ENCODE data around the gene USP49.

The USP49 gene

DNA sequence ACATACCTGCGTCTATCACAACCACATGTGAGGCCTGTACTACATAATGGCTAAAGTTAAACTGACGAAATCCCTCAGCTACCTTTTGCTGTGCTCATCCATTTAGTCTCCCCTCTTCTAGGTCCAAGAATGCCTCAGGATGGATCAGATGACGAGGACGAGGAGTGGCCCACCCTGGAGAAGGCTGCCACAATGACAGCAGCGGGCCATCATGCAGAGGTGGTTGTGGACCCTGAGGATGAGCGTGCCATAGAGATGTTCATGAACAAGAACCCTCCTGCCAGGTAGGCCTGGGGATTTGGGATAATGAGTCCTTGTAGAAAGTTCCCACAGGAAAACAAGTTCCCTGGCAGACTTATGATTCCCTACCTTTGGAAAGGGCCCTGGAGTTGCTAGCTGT lies 32.1 kb upstream of the USP49 start:
- no peak for DNase-seq

DNA sequence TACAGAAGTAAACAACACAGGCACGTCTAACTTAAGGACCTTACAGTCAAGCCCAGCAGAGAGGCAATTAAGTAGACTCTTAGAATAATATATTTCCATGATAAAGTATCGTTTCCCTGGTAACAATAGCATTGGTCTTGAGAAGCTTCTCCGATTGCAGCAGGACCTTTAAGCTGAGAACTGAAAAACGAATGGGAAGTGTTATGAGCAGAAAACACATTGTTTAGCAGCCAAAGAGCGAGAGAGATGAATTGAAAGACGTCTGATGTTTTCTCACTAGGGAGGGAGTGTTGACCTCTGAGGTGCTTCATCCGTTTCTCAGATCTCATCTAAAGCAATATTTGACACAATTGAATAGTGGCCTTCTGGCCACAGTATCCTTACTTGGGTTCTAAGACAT lies 27.0 kb upstream of the USP49 start:
- DNase-seq, result no peak

GRCh38 chr6:41921712-41921998 lies 26.5 kb upstream of the USP49 start:
- no peak for DNase-seq

GRCh38 chr6:41920921-41921711 lies 25.9 kb upstream of the USP49 start, which contains the start of the genes BYSL and MED20:
Gene BYSL (plus strand): TSS chr6:41921499. CDS start chr6:41921563, 64 bp downstream.
Gene MED20 (minus strand): TSS chr6:41921139. CDS start chr6:41921018, 121 bp downstream.
- DNase-seq, result peak; percentile 85

GRCh38 chr6:41917528-41917927 lies 22.4 kb upstream of the USP49 start:
- no peak for DNase-seq

- DNase-seq, result no peak
Measured at GRCh38 chr6:41914869-41915530, 19.8 kb upstream of the USP49 start.

DNA sequence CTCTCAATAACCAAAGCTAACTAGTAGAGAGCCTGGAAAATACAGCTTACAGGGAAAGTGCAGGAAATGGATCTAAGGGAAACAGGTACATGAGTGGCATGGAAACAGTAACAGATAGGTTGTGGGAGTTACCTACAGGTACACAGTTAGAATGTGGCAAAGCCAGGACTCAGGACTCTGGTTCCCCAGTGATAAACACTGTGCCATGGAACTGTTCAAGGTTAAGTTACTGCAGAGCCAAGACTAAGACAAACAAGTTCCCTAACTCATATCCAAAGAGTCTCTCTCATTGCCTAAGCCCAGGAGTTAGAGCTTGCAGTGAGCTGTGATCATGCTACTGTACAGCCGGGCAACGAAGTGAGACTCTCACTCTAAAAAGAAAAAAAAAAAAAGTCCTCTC lies 19.2 kb upstream of the USP49 start:
- no peak for DNase-seq

- no peak for DNase-seq
Measured at GRCh38 chr6:41909727-41910126, 14.6 kb upstream of the USP49 start.

GRCh38 chr6:41901882-41902519 lies 6.8 kb upstream of the USP49 start:
- DNase-seq, result no peak

DNA sequence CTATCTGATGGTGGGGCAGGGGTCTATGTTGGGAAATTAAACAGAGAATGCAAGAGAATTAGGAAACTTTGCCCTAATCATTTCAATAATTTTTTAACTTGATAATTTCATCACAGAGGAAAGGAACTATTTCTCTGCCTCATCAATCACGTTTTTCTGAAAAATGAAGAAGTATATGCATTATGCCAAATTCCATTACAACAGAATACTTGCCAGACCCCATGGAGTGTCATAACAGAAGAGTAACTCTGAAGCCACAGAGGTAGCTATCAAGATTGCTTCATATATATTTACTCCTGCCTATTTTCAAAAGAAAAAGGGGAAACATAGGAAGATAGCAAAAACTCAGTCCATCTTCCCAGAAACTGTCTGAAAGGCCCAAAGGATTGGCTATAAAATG lies 5.7 kb upstream of the USP49 start:
- DNase-seq, result no peak

DNA sequence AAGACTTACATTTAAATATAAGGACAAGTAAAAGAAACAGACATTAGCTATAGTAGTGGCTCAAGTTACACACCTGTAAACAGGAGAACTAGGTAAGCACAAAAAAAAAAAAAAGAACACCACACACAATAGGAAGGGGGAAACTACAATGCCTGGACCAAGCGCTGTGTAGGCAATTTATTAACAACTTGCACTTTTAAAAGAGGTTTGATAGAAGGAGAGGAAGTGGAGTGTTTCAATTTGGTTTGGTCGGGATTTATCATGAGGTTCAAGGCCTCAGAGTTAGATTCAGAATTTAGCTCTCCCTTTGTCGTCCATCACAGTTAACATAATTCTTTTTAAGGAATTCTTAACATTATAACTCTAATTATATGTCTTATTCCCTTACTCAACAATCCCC lies 1.1 kb upstream of the USP49 start:
- no peak for DNase-seq

DNA sequence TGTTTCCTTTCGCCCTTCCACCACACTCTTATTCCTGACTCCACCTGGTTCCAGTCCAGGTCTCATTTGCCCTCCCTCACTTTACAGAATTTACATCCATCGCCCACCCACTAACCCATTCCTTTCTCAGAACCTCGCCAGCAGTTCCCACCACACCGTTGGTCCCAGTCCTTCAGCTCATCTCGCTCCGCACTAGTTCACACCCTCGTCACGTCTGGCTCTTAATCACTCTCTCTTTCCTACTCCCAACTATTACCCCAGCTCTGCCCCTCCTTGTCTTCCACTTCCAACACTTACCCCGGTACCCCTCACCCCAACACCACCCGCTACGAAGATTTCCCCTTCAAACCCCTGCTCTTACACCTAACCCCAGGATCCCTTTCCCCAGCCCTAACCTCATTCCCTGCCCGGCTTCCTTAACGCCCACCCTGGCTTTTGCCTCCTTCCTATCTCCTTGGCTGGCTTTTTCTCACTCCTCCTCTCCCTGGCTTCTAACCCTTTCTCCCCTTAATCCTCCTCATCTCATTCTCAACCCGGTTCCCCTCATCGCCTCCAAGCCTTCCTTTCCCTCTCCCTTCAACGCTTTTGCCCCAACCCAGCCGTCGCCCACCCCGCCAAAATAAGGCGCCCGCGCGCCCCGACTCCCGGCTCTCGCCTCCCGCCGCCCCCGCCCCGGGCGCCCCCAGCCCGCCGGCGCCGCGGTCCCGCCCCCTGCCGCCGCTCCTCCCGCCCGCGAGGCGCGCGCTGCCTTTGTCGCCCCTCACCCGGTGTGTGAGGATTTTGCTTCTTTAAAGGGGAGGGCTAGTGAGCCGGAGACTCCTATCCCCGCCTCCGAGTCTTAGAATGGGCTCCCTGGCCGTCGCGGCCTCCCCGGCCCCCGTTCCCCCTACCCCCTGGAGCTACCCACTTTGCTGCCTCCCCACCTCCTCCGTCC lies 542 bp downstream of the USP49 start:
- no peak for DNase-seq

DNA sequence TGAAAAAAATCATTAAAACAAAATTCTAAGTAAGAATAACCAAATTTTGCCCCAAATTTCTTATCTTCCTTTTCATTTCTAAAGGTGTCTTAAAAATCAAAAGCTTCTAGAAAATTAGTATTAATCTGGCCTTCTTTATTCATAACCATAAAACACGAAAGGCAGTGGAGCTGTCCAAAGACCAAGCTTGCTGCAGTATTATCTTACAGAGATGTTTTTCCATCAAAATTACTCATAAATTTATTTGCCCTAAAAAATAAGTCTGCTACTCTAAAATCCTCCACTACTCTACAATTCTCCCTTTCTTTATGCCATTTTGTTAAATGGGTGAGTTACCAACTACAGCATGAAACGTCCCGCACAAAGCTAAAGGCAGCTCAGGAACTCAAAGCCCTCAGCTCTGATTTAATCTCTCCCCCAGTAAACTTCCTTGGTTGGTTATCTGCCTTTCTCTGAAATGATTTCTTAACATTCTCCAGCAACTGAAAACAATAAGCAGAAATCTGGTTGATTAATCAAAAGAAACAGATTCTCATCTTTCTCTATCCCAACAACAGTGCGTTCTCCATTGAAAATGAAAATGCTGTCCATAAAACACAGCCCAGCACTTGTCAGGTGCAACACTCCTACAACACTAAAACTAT lies 2.1 kb downstream of the USP49 start:
- no peak for DNase-seq

GRCh38 chr6:41887331-41887751 lies 7.8 kb downstream of the USP49 start:
- no peak for DNase-seq

DNA sequence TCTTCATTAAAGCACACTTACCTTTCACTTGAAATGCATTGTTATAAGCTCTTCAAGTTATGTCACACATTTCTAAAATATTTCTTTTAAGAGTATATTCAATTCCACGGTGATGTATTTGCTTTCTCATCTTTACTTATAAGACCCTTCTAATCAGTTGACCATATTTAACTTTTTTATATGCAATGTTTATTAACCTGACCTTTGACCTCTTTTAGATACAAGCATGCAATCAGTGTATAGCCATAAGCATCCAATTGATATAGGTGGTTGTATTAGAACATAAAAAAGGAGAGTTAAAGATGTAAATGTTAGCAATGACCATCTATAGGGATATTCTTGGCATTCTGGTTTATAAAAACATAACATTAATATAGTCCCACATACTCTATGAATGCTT lies 9.2 kb downstream of the USP49 start:
- no peak for DNase-seq

GRCh38 chr6:41884957-41885356 lies 10.2 kb downstream of the USP49 start:
- DNase-seq, result no peak

GRCh38 chr6:41881506-41881905 lies 13.7 kb downstream of the USP49 start:
- no peak for DNase-seq

- DNase-seq, result no peak
Measured at GRCh38 chr6:41878961-41879405, 16.2 kb downstream of the USP49 start.

DNA sequence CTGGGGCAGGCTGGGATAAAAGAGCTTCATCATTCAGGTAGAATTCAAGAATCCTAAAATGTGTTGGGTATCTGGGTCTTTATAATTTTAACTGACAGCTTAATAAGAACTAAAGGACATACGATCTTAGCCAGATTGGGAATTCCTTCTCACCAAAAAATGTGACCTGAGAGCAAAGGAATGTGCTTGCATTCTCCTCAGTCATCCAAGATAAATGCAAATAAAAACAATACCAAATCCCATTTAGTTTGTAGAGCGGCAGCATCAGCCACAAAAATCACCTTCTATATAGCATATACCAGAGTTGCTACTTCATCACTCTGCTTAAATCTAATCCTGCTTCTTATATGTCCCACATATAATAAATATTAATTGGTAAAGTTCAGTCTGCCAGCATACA lies 16.9 kb downstream of the USP49 start:
- DNase-seq, result no peak

- DNase-seq, result no peak
Measured at GRCh38 chr6:41877051-41877680, 18.0 kb downstream of the USP49 start.

DNA sequence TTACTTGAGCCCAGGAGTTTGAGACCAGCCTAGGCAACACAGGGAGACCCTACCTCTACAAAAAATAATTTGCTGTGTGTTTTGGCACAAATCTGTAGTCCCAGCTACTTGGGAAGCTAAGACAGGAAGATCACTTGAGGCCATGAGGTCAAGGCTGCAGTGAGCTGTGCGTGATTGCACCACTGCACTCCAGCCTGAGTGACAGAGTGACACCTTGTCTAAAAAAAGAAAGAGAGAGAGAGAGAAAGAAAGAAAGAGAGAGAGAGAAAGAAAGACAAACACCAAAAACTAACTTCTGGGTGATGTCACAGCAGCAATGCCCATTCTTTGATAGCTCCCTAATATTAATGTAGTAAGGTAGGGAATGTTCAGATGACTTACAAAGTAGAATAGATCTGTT lies 20.4 kb downstream of the USP49 start:
- DNase-seq, result no peak

- DNase-seq, result no peak
Measured at GRCh38 chr6:41872147-41872546, 23.0 kb downstream of the USP49 start.
